ENCODE results near the gene MEIS2. TPM values are rescaled to one million over a fixed set of nuclear protein-coding genes. Genes with fewer than 3 reads are reported as not detected.

MEIS2 gene
- total RNA-seq, 1 donor from 2014 or later: 6.6 TPM

- DNase-seq (ENCODE audit: low read depth): no peak
- TF ChIP-seq CTCF (IDR thresholded peaks at IDR 0.05; ENCODE audit: insufficient read depth, low read length, severe bottlenecking): no peak
- H3K36me3 ChIP-seq (ENCODE audit: control insufficient read depth, insufficient read depth, low read length): peaks cover 1% of the 10 kb centered on the region
- H3K4me3 ChIP-seq (ENCODE audit: low read depth, low read length): no peak overlapping the region
- FAIRE-seq: no peak
- no peaks in the 10 kb centered on the region for H3K27me3 ChIP-seq (ENCODE audit: control insufficient read depth, insufficient read depth, low read length)
Measured at GRCh38 chr15:37045859-37046740, 54.2 kb downstream of the MEIS2 start.

- TF ChIP-seq CTCF (IDR thresholded peaks at IDR 0.05; ENCODE audit: insufficient read depth, low read length, severe bottlenecking): no peak
- FAIRE-seq (no peak), DNase-seq (ENCODE audit: low read depth) (no peak)
- Histone ChIP-seq H3K4me3 (ENCODE audit: low read depth, low read length) (no peak overlapping the region), H3K36me3 (ENCODE audit: control insufficient read depth, insufficient read depth, low read length) (peaks cover 1% of the 10 kb centered on the region), H3K27me3 (ENCODE audit: control insufficient read depth, insufficient read depth, low read length) (no peaks in the 10 kb centered on the region)
Measured at GRCh38 chr15:37044915-37045648, 55.3 kb downstream of the MEIS2 start.

GRCh38 chr15:37041836-37042235 is 58.5 kb downstream of the MEIS2 start:
- Histone ChIP-seq H3K4me3 (ENCODE audit: low read depth, low read length) (no peak overlapping the region), H3K27me3 (ENCODE audit: control insufficient read depth, insufficient read depth, low read length) (no peaks in the 10 kb centered on the region), H3K36me3 (ENCODE audit: control insufficient read depth, insufficient read depth, low read length) (peaks cover 1% of the 10 kb centered on the region)
- FAIRE-seq: no peak
- no peak for TF ChIP-seq CTCF (IDR thresholded peaks at IDR 0.05; ENCODE audit: insufficient read depth, low read length, severe bottlenecking)
- DNase-seq (ENCODE audit: low read depth): no peak

GRCh38 chr15:37041042-37041441 is 59.3 kb downstream of the MEIS2 start:
- peaks cover 1% of the 10 kb centered on the region for H3K36me3 ChIP-seq (ENCODE audit: control insufficient read depth, insufficient read depth, low read length)
- peak; percentile 47 for FAIRE-seq
- H3K4me3 ChIP-seq (ENCODE audit: low read depth, low read length): no peak overlapping the region
- TF ChIP-seq CTCF (IDR thresholded peaks at IDR 0.05; ENCODE audit: insufficient read depth, low read length, severe bottlenecking): no peak
- H3K27me3 ChIP-seq (ENCODE audit: control insufficient read depth, insufficient read depth, low read length): no peaks in the 10 kb centered on the region
- no peak for DNase-seq (ENCODE audit: low read depth)

- FAIRE-seq (no peak), DNase-seq (ENCODE audit: low read depth) (no peak)
- Histone ChIP-seq H3K4me3 (ENCODE audit: low read depth, low read length) (no peak overlapping the region), H3K27me3 (ENCODE audit: control insufficient read depth, insufficient read depth, low read length) (no peaks in the 10 kb centered on the region), H3K36me3 (ENCODE audit: control insufficient read depth, insufficient read depth, low read length) (peaks cover 1% of the 10 kb centered on the region)
- TF ChIP-seq CTCF (IDR thresholded peaks at IDR 0.05; ENCODE audit: insufficient read depth, low read length, severe bottlenecking): no peak
Measured at GRCh38 chr15:37040072-37040742, 60.1 kb downstream of the MEIS2 start.

Measured in bronchial epithelial cell (primary cell).